Heart left ventricle (tissue), 13 donors: ENCODE data around the gene KLHL29.

Experiments used
- CTCF ChIP-seq, 12 donors: fragments of 200-600 bp; sonication (generic) in 4 of 12; IDR thresholded peaks; one replicate each; pipeline versions ENCODE4 v1.5.0 to v1.8.0; 2018 to 2022; ENCODE audit warnings: antibody characterized with exemption in 12 of 12, mild to moderate bottlenecking in 5 of 12
- POLR2A ChIP-seq, 2 donors: fragments of 450-650 bp; IDR thresholded peaks; one replicate each; pipeline ENCODE4 v1.6.1; 2017; ENCODE audit warnings: antibody characterized with exemption in 2 of 2, mild to moderate bottlenecking in 2 of 2, moderate library complexity in 2 of 2
- donor health status: ischemic (EF 13 %, LVEDD 7.1; RV severe dilation, severe dysfunction).
- donor health status: DM: no; HTN: yes; CAD: no.
- donor health status: DM: no; HTN: no; CAD: no.
- donor health status: ischemic (EF 25% LVEDD 6.9; RV normal size, moderate dysfunction).
- donor health status: ischemic (EF 25% LVEDD 5.7; RV mildly dilated, moderate dysfunction).
- donor health status: ischemic (EF 35%, LVEDD 5.7; RV mildly dilated, moderate dysfunction).
- donor health status: nonischemic (EF 11% LVEDD 7.7; RV severe dilation, severe dysfunction).
- donor health status: DM: yes; HTN: yes; CAD: no.
- donor health status: PGD.
- donor health status: ischemic (EF 29% LVEDD 5.4; RV normal size, mild dysfunction).
- donor health status: nonischemic (EF 23%, LVEDD 6.1; RV moderate dilation, normal function).

- TF ChIP-seq CTCF (IDR thresholded peaks at IDR 0.05) (no peak), POLR2A (IDR thresholded peaks at IDR 0.05) (no peak)
Observed at GRCh38 chr2:23423873-23424680, 39.1 kb downstream of the KLHL29 start.
